Renal cortex interstitium (tissue), 11 donors: ENCODE measurements around the gene NAT16. TPM values are rescaled to one million over a fixed set of nuclear protein-coding genes. Genes with fewer than 3 reads are reported as not detected.
"Not testable (repeated sequence)": the region's sequence is repeated elsewhere in the genome, so short reads cannot be mapped to it uniquely, and the experiment has no call there.

ENCODE experiments used
- DNase-seq, 11 donors: peaks; one replicate each; pipeline ENCODE4 v3.0.0-alpha.2; 2013; ENCODE audit warnings: low read depth in 9 of 11, low spot score in 4 of 11; ENCODE audit errors: extremely low read depth in 1 of 11
- polyA plus RNA-seq, 3 donors: library from polyadenylated mRNA; unstranded; fragments of 120-200 nt; gene quantifications; one replicate each; pipeline ENCODE4 v1.2.1, GENCODE V29; 2013; ENCODE audit not compliant: insufficient read length in 3 of 3

The NAT16 gene
- polyA plus RNA-seq, 3 donors, result 0.06 to 0.08 TPM; not detected in 1

DNA sequence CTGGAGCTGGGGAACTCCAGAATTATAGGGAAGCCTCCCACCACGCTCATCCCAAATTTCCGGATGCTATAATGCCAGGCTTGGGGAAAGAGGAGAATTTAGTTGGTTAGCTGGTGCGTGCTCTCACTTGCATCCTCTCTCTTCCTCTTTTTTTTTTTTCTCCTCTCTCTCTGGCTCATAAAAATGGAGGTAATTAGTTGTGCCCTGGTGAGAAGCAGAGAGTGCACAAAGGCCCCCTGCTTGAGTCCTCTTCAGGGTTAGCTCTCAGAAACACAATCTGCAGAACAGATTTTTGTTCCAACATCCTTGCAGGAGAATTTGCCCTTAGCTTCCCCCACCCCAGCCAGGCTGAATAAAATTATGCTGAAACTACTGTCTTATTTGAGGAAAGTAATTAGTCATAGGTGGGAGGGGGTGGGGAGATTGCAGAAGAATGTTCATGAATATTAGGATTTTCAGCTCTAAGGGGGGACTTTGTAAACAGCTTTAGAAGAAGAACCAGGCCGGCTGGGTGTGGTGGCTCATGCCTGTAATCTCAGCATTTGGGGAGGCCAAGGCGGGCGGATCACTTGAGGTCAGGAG is 45.6 kb downstream of the NAT16 start:
- no peak for DNase-seq

DNA sequence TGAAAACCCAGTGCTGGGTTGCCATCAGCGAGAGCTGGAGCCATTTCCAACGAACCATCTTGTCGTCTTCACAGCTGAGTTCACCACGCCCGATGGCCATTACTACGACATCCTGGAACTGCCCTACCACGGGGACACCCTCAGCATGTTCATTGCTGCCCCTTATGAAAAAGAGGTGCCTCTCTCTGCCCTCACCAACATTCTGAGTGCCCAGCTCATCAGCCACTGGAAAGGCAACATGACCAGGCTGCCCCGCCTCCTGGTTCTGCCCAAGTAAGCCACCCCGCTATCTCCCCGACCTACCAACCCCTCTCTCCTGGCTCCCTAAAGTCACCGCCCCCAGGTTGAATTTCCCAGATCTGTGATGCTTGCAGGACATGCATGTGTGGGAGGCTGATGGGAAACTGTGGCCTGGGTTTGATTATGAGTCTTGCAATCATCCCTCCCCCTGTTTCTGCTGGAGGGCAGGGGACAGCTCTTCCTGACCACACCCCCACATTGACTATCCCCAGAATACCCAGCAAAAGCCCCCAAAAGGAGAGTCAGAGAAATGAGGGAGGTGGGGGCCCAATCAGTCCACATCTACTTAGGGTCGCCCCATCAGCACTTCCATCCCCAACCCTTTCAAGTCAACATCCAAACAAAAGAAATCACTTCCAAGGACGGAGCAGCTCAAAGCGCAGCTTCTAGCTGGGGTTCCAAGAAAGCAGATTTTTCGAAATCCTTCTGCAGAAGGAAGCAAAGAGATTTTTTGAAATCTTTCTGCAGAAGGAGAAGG is 46.3 kb downstream of the NAT16 start:
- DNase-seq, result no peak

DNA sequence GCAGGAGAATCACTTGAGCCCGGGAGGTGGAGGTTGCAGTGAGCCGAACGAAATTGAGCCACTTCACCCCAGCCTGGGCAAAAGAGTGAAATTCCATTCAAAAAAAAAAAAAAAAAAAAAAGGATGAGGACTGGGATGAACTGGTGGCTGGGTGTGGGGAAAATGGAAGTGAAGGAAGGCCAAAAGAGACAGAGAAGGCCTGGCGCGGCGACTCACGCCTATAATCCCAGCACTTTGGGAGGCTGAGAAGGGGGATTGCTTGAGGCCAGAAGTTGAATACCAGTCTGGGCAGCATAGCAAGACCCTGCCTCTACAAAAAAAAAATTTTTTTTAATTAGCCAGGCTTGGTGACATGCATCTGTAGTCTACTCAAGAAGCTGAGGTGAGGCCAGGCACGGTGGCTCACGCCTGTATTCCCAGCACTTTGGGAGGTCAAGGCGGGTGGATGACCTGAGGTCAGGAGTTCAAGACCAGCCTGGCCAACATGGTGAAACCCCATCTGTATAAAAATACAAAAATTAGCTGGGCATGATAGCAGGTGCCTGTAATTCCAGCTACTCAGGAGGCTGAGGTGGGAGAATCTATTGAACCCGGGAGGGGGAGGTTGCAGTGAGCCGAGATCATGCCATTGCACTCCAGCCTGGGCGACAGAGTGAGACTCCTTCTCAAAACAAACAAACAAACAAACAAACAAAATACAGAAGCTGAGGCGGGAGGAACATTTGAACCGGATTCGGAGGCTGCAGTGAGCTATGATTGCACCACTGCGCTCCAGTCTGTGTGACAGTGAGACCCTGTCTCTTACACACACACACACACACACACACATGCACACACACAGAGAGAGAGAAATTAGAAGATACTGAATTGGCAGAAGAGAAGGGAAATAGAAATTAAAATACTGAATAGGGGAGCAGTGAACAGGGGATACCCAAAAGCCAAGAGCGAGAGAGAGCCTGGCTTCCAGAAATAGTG is 47.2 kb downstream of the NAT16 start:
- DNase-seq, result not testable (repeated sequence)

DNA sequence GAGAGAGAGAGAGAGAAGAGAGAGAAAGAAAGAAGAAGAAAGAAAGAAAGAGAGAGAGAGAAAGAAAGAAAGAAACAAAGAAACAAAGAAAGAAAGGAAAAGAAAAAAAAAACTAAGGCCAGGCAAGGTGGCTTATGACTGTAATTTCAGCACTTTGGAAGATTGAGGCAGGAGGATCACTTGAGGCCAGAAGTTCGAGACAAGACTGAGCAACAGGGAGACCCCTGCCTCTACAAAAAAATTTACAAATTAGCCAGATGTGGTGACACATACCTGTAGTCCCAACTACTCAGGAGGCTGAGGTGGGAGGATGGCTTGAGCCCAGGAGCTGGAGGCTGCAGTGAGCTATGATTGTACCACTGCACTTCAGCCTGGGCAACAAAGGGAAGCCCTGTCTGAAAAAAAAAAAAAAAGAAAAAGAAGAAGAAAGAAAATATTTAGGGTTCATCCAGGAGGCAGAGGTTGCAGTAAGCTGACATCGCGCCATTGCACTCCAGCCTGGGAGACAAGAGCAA is 50.4 kb downstream of the NAT16 start:
- no peak for DNase-seq

DNA sequence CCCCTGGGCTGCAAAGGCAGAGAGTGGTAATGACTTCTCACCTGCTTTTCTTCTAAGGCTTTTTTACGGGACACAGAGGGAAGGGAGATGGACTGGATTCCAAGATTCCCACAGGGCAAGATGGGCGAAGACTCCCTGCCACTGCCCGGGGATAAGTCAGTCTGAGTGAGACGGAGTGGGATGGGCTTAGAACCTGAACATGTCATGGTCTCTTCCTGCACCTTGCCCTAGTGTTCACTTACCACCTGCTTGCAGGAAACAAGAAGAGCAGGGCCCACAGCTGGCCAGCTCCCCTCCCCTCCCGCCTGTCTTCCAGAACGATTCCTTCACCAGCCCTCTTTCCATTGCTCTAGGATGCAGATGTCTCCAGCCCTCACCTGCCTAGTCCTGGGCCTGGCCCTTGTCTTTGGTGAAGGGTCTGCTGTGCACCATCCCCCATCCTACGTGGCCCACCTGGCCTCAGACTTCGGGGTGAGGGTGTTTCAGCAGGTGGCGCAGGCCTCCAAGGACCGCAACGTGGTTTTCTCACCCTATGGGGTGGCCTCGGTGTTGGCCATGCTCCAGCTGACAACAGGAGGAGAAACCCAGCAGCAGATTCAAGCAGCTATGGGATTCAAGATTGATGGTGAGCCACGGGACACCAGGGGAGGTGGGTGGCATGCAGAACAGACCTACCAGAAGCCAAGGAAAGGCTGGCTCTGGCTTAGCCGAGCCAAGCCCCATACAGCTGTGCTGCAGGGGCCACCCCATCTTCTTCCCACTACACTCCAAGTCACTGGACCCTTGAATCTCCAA is 51.9 kb downstream of the NAT16 start:
- DNase-seq, result no peak

DNA sequence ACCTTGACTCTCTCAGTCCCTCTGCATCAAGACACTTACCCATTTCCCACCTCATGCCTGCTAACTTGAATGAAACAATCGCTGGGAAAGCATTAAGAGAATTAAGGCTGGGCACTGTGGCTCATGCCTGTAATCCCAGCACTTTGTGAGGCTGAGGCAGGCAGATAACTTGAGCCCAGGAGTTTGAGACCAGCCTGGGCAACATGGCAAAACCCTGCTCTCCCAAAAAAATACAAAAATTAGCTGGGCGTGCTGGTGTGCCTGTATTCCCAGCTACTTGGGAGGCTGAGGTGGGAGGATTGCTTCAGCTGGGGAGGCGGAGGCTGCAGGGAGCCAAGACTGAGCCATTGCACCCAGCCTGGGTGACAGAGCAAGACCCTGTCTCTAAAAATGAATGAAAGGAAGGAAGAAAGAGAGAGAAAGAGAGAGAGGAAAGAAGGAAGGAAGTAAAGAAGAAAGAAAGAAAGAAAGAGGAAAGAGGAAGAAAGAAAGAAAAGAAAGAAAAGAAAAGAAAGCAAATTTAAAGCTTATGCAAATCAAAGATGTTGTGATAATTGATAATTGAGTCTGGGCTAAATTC is 52.5 kb downstream of the NAT16 start:
- DNase-seq, result no peak

DNA sequence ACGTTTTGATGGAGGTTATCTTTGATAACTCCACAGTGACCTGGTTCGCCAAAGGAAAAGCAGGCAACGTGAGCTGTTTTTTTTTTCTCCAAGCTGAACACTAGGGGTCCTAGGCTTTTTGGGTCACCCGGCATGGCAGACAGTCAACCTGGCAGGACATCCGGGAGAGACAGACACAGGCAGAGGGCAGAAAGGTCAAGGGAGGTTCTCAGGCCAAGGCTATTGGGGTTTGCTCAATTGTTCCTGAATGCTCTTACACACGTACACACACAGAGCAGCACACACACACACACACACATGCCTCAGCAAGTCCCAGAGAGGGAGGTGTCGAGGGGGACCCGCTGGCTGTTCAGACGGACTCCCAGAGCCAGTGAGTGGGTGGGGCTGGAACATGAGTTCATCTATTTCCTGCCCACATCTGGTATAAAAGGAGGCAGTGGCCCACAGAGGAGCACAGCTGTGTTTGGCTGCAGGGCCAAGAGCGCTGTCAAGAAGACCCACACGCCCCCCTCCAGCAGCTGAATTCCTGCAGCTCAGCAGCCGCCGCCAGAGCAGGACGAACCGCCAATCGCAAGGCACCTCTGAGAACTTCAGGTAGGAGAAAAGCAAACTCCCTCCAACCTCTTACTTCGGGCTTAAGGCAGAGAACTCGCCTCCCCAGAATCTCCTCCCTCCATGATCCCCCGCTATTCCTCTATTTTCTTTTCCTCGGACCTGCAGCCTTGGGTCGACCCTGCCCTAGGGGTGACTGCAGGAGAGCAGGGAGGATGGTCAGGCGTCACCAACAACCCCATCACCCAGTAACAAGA is 53.2 kb downstream of the NAT16 start, which contains the start of gene SERPINE1:
Gene SERPINE1 (plus strand): TSS at position 454 of the 809 bp plus-strand sequence. CDS start 1,290 bp downstream, outside the sequence.
- peak; percentile 71 to 93 (median 87) for DNase-seq

DNA sequence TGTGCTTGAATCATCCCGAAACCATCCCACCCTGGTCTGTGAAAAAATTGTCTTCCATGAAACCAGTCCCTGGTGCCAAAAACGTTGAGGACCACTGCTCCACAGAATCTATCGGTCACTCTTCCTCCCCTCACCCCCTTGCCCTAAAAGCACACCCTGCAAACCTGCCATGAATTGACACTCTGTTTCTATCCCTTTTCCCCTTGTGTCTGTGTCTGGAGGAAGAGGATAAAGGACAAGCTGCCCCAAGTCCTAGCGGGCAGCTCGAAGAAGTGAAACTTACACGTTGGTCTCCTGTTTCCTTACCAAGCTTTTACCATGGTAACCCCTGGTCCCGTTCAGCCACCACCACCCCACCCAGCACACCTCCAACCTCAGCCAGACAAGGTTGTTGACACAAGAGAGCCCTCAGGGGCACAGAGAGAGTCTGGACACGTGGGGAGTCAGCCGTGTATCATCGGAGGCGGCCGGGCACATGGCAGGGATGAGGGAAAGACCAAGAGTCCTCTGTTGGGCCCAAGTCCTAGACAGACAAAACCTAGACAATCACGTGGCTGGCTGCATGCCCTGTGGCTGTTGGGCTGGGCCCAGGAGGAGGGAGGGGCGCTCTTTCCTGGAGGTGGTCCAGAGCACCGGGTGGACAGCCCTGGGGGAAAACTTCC is 54.0 kb downstream of the NAT16 start:
- peak in 1 of 11 donors; percentile 38 for DNase-seq

DNA sequence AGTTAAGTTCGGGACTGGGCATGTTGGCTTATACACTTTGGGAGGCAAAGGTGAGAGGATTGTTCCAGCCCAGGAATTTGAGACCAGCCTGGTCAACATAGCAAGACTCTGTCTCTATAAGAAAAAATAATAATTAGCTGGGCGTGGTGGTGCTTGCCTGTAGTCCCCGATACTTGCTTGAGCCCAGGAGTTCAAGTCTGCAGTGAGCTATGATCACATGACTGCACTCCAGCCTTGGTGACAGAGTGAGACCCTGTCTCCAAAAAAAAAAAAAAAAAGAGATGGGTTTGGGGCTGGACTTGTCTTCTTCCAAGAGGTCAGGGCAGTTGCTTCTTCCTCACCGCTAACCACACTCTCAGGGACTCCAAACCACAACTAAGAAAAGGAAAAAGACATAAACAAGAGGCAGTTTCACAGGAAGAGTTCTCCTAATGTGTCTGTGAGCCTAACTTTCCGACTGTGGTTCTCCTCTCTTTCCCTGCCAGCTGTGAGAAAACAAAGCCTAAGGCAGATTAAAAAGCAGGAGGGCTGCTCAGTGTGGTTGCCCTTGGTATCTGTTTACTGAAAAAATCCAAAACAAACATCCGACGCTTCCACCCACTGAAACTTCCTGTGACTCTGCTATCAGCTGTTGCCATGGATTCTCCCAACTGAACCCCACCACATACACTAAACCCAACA is 55.6 kb downstream of the NAT16 start:
- DNase-seq, result peak in 2 of 11 donors; percentile 36 to 41

DNA sequence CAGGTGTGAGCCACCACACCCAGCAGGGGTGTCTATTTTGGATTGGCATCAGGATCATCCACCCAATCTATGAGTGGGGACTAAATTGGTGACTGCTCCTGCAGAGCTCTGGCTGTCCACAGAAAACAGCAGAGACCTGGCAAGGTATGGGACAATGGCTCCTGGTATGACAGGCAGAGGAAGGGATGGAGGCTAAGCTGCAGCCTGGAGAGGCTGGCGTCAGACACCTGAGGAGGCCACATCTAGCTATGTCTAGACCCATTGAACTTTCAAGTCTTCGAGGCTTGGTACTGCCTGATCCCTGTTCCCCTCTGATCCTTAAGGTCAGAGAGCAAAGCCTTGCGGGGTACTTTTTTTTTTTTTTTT is 56.4 kb downstream of the NAT16 start:
- DNase-seq, result no peak

DNA sequence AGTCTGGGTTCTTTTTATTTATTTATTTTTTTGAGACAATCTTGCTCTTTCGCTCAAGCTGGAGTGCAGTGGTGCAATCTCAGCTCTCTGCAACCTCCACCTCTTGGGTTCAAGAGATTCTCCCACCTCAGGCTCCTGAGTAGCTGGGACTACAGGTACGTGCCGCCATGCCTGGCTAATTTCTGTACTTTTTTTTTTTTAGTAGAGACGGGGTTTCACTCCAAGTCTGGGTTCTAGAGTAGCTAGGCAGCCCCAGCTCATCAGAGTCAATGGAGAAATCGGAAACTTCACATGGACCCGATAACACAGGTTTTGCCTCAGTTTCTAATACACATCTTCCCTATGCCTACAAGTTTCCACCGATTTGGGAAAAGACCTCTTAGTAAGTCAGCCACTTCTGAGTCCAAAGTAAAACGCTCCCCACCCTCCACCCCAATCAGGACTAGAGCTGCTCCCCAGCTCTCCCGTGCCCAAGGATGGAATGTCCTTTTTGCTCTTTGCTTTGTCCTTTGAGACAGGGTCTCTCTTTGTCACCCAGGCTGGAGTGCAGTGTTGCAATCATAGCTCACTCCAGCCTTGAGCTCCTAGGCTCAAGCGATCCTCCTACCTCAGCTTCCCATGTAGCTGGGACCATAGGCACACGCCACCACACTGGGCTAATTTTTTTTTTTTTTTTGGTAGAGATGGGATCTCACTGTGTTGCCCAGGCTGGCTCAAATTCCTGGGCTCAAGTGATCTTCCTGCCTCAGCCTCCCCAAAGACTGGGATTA is 57.0 kb downstream of the NAT16 start:
- no peak for DNase-seq

DNA sequence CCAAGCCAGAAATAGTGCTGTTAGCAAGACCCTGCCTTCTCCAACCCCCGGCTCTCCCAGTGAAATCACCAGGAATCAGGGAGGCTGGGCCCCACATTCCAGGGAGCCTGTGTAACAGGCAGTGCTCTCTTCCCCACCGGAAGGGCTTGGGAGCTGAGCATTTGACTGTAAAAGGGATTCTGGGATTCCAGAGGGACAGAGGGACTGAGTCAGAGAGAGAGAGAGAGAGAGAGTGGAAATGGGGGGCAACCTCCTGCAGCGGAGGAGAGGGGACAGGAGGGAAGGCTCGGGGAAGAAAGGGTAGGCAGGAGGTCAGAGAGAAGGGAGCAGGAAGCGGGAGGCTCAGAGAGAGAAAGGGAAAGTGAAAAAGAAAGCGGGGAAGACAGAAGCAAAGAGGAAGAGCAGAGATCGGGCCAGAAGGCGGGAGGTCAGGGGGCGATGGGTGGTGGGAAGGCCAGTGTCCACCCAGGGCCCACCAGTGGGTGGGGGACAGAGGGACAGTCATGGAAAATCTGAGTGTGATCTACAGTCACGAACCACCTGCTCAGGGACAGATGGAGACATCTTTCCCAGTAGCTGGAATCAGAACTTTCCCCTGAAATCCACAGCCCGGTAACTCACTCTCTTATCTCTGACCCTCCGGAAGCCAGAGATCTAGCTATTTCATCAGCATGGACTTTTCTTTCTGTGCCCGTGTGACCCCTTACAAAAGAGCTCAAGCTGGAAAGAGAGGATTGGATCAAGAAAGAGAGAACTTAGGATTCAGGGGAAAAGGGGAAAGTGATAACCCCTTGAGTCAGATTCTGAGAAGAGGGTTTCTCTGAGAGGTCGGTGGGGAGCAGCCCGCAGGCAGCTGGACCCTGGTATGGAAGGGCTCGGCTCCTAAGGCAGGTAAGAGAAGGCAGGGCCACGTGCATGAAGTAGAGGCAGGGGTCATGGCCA is 57.8 kb downstream of the NAT16 start:
- peak; percentile 68 to 91 (median 81) for DNase-seq

DNA sequence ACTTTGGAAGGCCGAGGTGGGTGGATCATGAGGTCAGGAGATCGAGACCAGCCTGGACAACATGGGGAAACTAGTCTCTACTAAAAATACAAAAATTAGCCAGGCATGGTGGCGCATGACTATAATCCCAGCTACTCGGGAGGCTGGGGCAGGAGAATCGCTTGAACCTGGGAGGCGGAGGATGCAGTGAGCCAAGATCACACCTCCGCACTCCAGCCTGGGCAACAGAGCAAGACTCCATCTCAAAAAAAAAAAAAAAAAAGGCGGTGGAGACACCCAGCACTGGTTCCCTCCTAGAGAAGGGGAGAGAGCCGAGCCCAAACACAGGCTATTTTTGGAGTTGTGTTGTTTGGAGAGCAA is 58.5 kb downstream of the NAT16 start:
- DNase-seq, result not testable (repeated sequence)
